ENCODE measurements around the gene RS1. TPM values are rescaled to one million over a fixed set of nuclear protein-coding genes. Genes with fewer than 3 reads are reported as not detected.

RS1 gene
- total and polyA plus RNA-seq, 2 donors from 2014 or later = 0.44 TPM; not detected in 1

GRCh38 chrX:18698737-18699650, 27.1 kb upstream of the RS1 start:
- Histone ChIP-seq H3K27me3 (ENCODE audit: control insufficient read depth, insufficient read depth, low read length) (no peaks in the 10 kb centered on the region), H3K4me1 (ENCODE audit: control insufficient read depth in 2 of 3, insufficient read depth in 2 of 3, low read depth in 1 of 3, low read length in 3 of 3) (no peaks in the 10 kb centered on the region), H3K4me3 (ENCODE audit: low read length in 3 of 3) (no peak overlapping the region), H3K36me3 (ENCODE audit: control insufficient read depth in 2 of 3, insufficient read depth in 3 of 3, low read length in 3 of 3) (no peaks in the 10 kb centered on the region), H3K9ac (ENCODE audit: low read length in 3 of 3) (no peak overlapping the region), H3K9me3 (ENCODE audit: control insufficient read depth in 2 of 3, insufficient read depth in 1 of 3, low read length in 3 of 3) (no peaks in the 10 kb centered on the region), H3K27ac (ENCODE audit: low read depth in 2 of 2, low read length in 2 of 2) (no peak overlapping the region)
- TF ChIP-seq, protein P1, sequence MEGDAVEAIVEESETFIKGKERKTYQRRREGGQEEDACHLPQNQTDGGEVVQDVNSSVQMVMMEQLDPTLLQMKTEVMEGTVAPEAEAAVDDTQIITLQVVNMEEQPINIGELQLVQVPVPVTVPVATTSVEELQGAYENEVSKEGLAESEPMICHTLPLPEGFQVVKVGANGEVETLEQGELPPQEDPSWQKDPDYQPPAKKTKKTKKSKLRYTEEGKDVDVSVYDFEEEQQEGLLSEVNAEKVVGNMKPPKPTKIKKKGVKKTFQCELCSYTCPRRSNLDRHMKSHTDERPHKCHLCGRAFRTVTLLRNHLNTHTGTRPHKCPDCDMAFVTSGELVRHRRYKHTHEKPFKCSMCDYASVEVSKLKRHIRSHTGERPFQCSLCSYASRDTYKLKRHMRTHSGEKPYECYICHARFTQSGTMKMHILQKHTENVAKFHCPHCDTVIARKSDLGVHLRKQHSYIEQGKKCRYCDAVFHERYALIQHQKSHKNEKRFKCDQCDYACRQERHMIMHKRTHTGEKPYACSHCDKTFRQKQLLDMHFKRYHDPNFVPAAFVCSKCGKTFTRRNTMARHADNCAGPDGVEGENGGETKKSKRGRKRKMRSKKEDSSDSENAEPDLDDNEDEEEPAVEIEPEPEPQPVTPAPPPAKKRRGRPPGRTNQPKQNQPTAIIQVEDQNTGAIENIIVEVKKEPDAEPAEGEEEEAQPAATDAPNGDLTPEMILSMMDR (IDR thresholded peaks at IDR 0.05; ENCODE audit: borderline replicate concordance, extremely low read depth, insufficient read depth) = no peak
- intact Hi-C loops (cut with DNase I) = no loop called here
- FAIRE-seq = no peak
- no peak for DNase-seq

- Histone ChIP-seq H3K27me3 (ENCODE audit: control insufficient read depth, insufficient read depth, low read length) (no peaks in the 10 kb centered on the region), H3K4me3 (ENCODE audit: low read length in 3 of 3) (no peak overlapping the region), H3K4me1 (ENCODE audit: control insufficient read depth in 2 of 3, insufficient read depth in 2 of 3, low read depth in 1 of 3, low read length in 3 of 3) (no peaks in the 10 kb centered on the region), H3K9me3 (ENCODE audit: control insufficient read depth in 2 of 3, insufficient read depth in 1 of 3, low read length in 3 of 3) (no peaks in the 10 kb centered on the region), H3K9ac (ENCODE audit: low read length in 3 of 3) (no peak overlapping the region), H3K36me3 (ENCODE audit: control insufficient read depth in 2 of 3, insufficient read depth in 3 of 3, low read length in 3 of 3) (no peaks in the 10 kb centered on the region), H3K27ac (ENCODE audit: low read depth in 2 of 2, low read length in 2 of 2) (no peak overlapping the region)
- DNase-seq (no peak), FAIRE-seq (no peak)
- intact Hi-C loops (cut with DNase I) = no loop called here
- TF ChIP-seq, protein P1 (IDR thresholded peaks at IDR 0.05; ENCODE audit: borderline replicate concordance, extremely low read depth, insufficient read depth) = no peak
Observed at GRCh38 chrX:18696653-18697052, 24.7 kb upstream of the RS1 start.

DNA sequence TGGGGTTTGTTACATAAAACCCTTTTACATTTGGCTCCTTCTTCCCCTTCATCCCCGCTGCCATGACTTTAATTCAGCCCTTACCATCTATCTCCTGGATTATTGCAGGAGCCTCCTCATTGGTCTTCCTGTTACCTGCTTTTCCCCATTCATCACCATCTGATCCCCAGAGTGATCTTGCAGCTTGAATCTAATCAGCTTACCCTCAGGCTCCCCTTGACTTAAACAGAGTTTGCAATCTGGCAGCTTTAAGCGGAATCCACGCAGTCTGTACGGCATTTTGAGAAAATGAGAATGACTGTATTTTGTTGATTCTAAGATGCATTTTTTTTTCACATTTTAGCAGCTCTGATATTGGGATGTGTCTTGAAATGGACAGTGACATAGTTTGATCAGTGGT, 20.6 kb upstream of the RS1 start:
- no peak overlapping the region for H3K27ac ChIP-seq (ENCODE audit: low read depth in 2 of 2, low read length in 2 of 2)
- H3K9ac ChIP-seq (ENCODE audit: low read length in 3 of 3) = no peak overlapping the region
- DNase-seq (no peak), FAIRE-seq (no peak)
- no peaks in the 10 kb centered on the region for H3K9me3 ChIP-seq (ENCODE audit: control insufficient read depth in 2 of 3, insufficient read depth in 1 of 3, low read length in 3 of 3)
- H3K4me3 ChIP-seq (ENCODE audit: low read length in 3 of 3) = no peak overlapping the region
- no peaks in the 10 kb centered on the region for H3K36me3 ChIP-seq (ENCODE audit: control insufficient read depth in 2 of 3, insufficient read depth in 3 of 3, low read length in 3 of 3)
- intact Hi-C loops (cut with DNase I) = no loop called here
- H3K4me1 ChIP-seq (ENCODE audit: control insufficient read depth in 2 of 3, insufficient read depth in 2 of 3, low read depth in 1 of 3, low read length in 3 of 3) = no peaks in the 10 kb centered on the region
- H3K27me3 ChIP-seq (ENCODE audit: control insufficient read depth, insufficient read depth, low read length) = no peaks in the 10 kb centered on the region
- TF ChIP-seq, protein P1 (IDR thresholded peaks at IDR 0.05; ENCODE audit: borderline replicate concordance, extremely low read depth, insufficient read depth) = no peak
